GM12878 (cell line): Measurements from ENCODE around the gene GJC1. TPM values are rescaled to one million over a fixed set of nuclear protein-coding genes. Genes with fewer than 3 reads are reported as not detected.

Source experiments
- CBX3 ChIP-seq: fragments of 200-600 bp; sonication (generic); IDR thresholded peaks from 2 replicates; pipeline ENCODE4 v1.6.1; 2016; ENCODE audit warnings: low read depth, borderline replicate concordance
- CREB1 ChIP-seq: IDR thresholded peaks from 2 replicates; pipeline ENCODE4 v1.6.1; 2012; ENCODE audit warnings: low read depth, mild to moderate bottlenecking, inconsistent platforms
- CREM ChIP-seq: IDR thresholded peaks from 2 replicates; pipeline ENCODE4 v1.6.1; 2014; ENCODE audit warnings: antibody characterized with exemption, low read depth
- HDAC6 ChIP-seq: fragments of 200-600 bp; sonication (generic); IDR thresholded peaks from one replicate; pipeline ENCODE4 v1.8.0; 2017; ENCODE audit warnings: antibody characterized with exemption; ENCODE audit not compliant: unreplicated experiment
- JUND ChIP-seq: IDR thresholded peaks from 2 replicates; pipeline ENCODE4 v1.6.1; 2012; ENCODE audit warnings: low read depth, mild to moderate bottlenecking, low read length, improper control_type of control experiment, moderate library complexity
- NBN ChIP-seq: fragments of 450-650 bp; IDR thresholded peaks from 2 replicates; pipeline ENCODE4 v1.6.1; 2016
- NFYB ChIP-seq: IDR thresholded peaks from 2 replicates; pipeline ENCODE4 v1.6.1; 2011; ENCODE audit warnings: low read depth, mild to moderate bottlenecking, low read length, improper control_type of control experiment, moderate library complexity; ENCODE audit not compliant: insufficient read depth
- NR2C2 ChIP-seq: IDR thresholded peaks from 2 replicates; pipeline ENCODE4 v1.6.1; 2011; ENCODE audit warnings: borderline replicate concordance, low read depth; ENCODE audit not compliant: control insufficient read depth, insufficient read length
- NRF1 ChIP-seq: conservative IDR thresholded peaks from 2 replicates; pipeline ENCODE4 v1.6.1; 2011; ENCODE audit warnings: mild to moderate bottlenecking, low read depth, low read length, improper control_type of control experiment
- POLR2A ChIP-seq: IDR thresholded peaks from 2 replicates; pipeline ENCODE4 v1.6.1; 2011; ENCODE audit warnings: low read depth, mild to moderate bottlenecking, low read length
- RAD21 ChIP-seq: IDR thresholded peaks from 2 replicates; pipeline ENCODE4 v1.6.1; 2011; ENCODE audit warnings: mild to moderate bottlenecking, low read depth, low read length, moderate library complexity; ENCODE audit not compliant: insufficient read depth
- RB1 ChIP-seq: fragments of 450-650 bp; formaldehyde crosslinking; IDR thresholded peaks from 2 replicates; pipeline ENCODE4 v1.6.1; 2017; ENCODE audit warnings: mild to moderate bottlenecking, borderline replicate concordance
- SRF ChIP-seq, 2 experiments: IDR thresholded peaks; 2 replicates each; pipeline ENCODE4 v1.6.1; 2011; ENCODE audit warnings: low read depth in 2 of 2, low read length in 2 of 2, mild to moderate bottlenecking in 1 of 2, moderate library complexity in 1 of 2
- STAT3 ChIP-seq: IDR thresholded peaks from 2 replicates; pipeline ENCODE4 v1.6.1; 2011; ENCODE audit warnings: low read depth, low read length, improper control_type of control experiment
- ZBED1 ChIP-seq: IDR thresholded peaks from 2 replicates; pipeline ENCODE4 v1.6.1; 2016; ENCODE audit warnings: borderline replicate concordance
- polyA plus RNA-seq, 11 experiments: library from polyadenylated mRNA; depleted of rRNA in 4 of 11; unstranded in 6 of 11; stranded (reverse) in 5 of 11; fragments of >200 nt; fragmentation: Nextera tagmentation in 4 of 11; fragmentation: Illumina TruSeq in 1 of 11; extraction: Ambion mirVana in 4 of 11; extraction: Trizol in 1 of 11; gene quantifications; 1 replicate in 1 of 11; 2 replicates in 10 of 11; pipeline versions ENCODE4 v1.2.1 to v1.2.3, GENCODE V29; 2011 to 2016; ENCODE audit warnings: inconsistent platforms in 2 of 11, missing spikeins in 2 of 11, low read depth in 1 of 11
- total RNA-seq, 4 experiments: library from RNA; depleted of rRNA in 3 of 4; stranded (reverse); fragments of >200 nt in 3 of 4; fragmentation: Illumina TruSeq in 1 of 4; extraction: Trizol in 1 of 4; gene quantifications; 2 replicates each; pipeline versions ENCODE4 v1.2.1 to v1.2.3, GENCODE V29; 2013 to 2021
- TF ChIP-seq, protein P1 (sequence below): fragments of 450-650 bp; IDR thresholded peaks from 2 replicates; pipeline ENCODE4 v1.6.1; 2017; ENCODE audit warnings: mild to moderate bottlenecking, moderate library complexity

The GJC1 gene
- total and polyA plus RNA-seq, 10 of the 15 experiments (the other 5 are each of a cell fraction or from before 2014, with no cell fraction given): 0.37 to 3.4 (median 0.90) TPM

GRCh38 chr17:44779211-44780025, 50.7 kb downstream of the GJC1 start (continued):
- TF ChIP-seq NR2C2 (no peak), SRF (IDR thresholded peaks at IDR 0.05; ENCODE audit: low read depth in 2 of 2, low read length in 2 of 2) (no peak), RB1 (peak; percentile 53; the same call in 1 of the 2 replicates), JUND (peak; percentile 54; the same call in 1 of the 2 replicates), CREM (peak; percentile 97), HDAC6 (no peak), RAD21 (peak; percentile 67), NBN (peak; percentile 48; the same call in 1 of the 2 replicates), STAT3 (no peak), CBX3 (no peak), ZBED1 (no peak), POLR2A (no peak), CREB1 (peak; percentile 94), NRF1 (no peak), NFYB (no peak)
- TF ChIP-seq, protein P1, sequence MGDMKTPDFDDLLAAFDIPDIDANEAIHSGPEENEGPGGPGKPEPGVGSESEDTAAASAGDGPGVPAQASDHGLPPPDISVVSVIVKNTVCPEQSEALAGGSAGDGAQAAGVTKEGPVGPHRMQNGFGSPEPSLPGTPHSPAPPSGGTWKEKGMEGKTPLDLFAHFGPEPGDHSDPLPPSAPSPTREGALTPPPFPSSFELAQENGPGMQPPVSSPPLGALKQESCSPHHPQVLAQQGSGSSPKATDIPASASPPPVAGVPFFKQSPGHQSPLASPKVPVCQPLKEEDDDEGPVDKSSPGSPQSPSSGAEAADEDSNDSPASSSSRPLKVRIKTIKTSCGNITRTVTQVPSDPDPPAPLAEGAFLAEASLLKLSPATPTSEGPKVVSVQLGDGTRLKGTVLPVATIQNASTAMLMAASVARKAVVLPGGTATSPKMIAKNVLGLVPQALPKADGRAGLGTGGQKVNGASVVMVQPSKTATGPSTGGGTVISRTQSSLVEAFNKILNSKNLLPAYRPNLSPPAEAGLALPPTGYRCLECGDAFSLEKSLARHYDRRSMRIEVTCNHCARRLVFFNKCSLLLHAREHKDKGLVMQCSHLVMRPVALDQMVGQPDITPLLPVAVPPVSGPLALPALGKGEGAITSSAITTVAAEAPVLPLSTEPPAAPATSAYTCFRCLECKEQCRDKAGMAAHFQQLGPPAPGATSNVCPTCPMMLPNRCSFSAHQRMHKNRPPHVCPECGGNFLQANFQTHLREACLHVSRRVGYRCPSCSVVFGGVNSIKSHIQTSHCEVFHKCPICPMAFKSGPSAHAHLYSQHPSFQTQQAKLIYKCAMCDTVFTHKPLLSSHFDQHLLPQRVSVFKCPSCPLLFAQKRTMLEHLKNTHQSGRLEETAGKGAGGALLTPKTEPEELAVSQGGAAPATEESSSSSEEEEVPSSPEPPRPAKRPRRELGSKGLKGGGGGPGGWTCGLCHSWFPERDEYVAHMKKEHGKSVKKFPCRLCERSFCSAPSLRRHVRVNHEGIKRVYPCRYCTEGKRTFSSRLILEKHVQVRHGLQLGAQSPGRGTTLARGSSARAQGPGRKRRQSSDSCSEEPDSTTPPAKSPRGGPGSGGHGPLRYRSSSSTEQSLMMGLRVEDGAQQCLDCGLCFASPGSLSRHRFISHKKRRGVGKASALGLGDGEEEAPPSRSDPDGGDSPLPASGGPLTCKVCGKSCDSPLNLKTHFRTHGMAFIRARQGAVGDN: no peak
